HG02798 (cell line): Measurements from ENCODE around the gene PLEKHA7.

Experiments used
- ATAC-seq: cut with Tn5 transposase; IDR thresholded peaks from one replicate; pipeline ENCODE4 v1.9.1; 2021; ENCODE audit warnings: mild to moderate bottlenecking; ENCODE audit not compliant: unreplicated experiment, poor library complexity

Gene PLEKHA7

GRCh38 chr11:16818284-16818683 is 195.9 kb downstream of the PLEKHA7 start:
- no peak for ATAC-seq

DNA sequence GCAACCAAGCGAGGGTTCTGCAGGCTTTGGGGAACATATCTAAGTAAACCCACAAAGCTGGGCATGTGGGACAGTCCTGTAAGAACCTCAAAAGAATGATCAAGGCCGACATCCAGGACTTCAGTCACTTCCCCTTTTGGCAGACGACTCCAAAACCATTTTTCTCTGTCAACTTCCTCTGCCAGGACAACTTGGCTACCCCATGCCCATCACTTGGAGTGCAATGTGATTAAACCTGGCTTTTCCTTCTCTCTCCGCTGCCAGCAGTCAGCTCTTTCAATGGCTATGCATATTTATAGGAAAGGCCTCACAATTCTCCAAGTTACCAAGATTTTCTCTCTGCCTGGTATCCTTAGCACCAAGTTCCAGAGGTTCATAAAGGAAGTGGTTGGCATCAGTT is 196.9 kb downstream of the PLEKHA7 start:
- ATAC-seq = no peak

GRCh38 chr11:16816358-16817270 is 197.6 kb downstream of the PLEKHA7 start:
- no peak for ATAC-seq

- no peak for ATAC-seq
These were observed 199.0 kb downstream of the PLEKHA7 start for GRCh38 chr11:16815047-16815767.

- ATAC-seq = no peak
These were observed 199.7 kb downstream of the PLEKHA7 start for GRCh38 chr11:16814410-16815046.

GRCh38 chr11:16813126-16813525 is 201.1 kb downstream of the PLEKHA7 start:
- ATAC-seq = no peak

- ATAC-seq = no peak
These were observed 201.9 kb downstream of the PLEKHA7 start for GRCh38 chr11:16812274-16812673.

- no peak for ATAC-seq
These were observed 202.8 kb downstream of the PLEKHA7 start for GRCh38 chr11:16811136-16812020.

- ATAC-seq = no peak
These were observed 204.1 kb downstream of the PLEKHA7 start for GRCh38 chr11:16809886-16810668.

GRCh38 chr11:16807306-16807705 is 206.9 kb downstream of the PLEKHA7 start:
- ATAC-seq = no peak

DNA sequence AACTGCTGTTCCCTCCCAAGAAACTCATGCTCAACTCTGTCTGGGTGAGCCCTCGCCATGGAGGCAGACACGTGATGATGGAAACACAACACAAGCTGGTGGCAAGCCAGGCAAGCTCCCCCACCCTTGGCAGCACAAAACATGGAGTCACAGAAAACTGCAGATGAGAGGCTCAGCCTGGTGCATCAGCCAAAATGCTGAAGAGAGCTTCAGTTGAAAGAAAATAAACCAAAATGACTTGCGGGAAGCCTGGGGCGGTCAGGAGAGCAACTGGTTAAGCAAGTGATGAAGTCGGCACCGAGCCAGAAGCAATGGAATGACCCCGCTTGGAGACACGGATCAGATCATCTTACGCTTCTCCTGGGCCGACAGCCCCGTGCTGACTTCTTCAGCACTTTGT is 207.4 kb downstream of the PLEKHA7 start:
- ATAC-seq = no peak

DNA sequence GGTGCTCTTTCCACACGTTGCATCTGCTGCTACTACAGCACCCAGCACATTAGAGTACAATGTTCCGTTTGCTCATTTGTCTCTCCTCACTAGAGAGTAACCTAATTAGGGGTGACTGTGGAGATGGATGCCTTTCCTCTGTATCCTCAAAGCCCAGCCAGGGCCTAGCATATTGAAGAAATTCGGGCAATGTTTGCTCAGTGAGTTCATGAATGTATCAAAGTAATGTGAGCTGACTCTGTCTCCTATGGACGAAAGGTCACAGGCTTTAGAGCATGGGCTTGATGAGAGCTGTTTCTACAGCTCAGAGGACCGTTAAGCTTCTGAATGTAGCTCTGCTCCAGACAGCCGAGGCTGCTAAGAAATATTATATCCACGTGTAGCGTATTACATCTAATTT is 208.3 kb downstream of the PLEKHA7 start:
- no peak for ATAC-seq

DNA sequence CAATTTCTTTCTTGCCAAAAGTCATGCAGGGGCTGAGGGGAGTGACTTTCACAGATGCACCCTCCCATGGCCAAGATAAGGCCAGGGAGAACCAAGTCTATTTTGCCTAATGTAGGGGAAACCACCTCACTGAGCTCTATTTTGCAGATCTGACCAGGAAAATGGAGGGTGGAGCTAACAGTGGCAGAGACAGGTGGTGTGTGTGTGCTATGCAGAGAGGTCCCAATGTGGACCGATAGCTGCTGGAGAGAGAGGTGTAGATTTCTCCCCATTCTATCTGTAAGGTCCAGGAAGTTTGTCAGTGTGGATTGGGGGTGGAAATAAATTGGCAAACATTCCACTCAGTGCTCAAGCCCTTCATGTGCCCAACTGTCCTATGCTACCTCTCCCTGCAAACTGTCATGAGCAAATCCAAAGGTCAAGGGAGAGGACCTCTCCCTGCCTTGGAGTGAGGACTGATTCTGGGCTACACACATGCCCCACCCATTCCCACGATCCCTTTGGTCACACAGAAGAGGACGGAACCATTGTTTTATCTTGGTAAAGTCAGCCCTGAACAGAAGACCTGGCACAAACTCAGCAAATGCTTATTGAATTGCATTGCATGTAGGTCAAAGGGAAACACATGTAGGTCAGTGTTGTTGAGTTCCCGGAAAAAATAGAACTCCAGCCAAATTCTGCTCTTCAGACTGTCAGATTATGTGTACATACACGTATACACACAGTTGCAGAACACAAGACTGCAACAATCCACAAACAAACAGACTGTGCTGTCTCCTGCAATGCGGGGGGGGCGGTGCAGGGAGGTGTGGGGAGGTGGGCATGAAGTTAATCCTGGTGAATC is 209.9 kb downstream of the PLEKHA7 start:
- ATAC-seq = no peak

GRCh38 chr11:16801288-16801980 is 212.8 kb downstream of the PLEKHA7 start:
- ATAC-seq = no peak

DNA sequence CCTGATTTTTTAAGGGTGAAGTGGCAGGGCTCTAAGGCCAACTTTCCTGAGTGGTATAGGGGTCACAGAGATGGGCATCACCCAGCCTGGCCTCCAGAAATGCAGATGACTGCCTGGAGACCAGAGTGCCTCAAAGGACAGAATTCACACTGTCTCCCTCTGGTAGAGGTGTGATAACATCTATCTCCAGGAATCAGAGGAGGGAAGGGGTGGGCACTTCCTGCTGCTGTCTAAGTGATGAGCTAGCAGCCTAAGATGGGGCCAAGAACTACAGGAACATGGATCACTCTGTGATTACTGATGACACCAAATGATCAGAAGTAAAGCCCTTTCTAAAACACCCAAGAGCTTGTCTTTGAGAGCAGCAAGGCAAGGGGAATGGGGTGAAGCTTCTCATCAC is 213.8 kb downstream of the PLEKHA7 start:
- ATAC-seq = no peak

- no peak for ATAC-seq
These were observed 214.3 kb downstream of the PLEKHA7 start for GRCh38 chr11:16799890-16800289.

- ATAC-seq = no peak
These were observed 215.0 kb downstream of the PLEKHA7 start for GRCh38 chr11:16799221-16799620.

DNA sequence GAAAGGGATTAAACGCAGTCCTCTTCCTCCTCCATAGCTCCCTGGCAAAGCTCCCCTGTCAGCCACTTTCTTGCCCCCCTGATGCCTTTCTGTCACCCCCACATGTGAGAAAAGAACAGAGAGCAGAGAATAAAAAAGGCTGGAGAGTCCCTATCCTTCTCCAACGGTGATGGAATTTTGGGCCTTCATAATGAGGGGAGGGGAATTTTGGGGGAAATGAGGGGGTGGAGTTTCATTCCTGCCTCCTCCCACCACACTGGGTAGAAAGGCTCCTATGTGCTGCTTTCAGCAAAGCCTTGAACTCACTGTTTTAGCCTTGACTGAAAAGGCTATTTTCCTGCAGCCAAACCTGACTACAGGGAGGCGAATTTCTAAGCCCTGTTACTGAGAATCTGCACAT is 216.4 kb downstream of the PLEKHA7 start:
- ATAC-seq = no peak
